ENCODE results near the gene TMED8.

- no peak for TF ChIP-seq ZNF529 (tag by site-specific recombination; IDR thresholded peaks at IDR 0.05; ENCODE audit: insufficient replicate concordance)
- TF ChIP-seq ZBTB7A (tag by site-specific recombination; IDR thresholded peaks at IDR 0.05; ENCODE audit: low read depth): no peak
- no peak for TF ChIP-seq CTCF (tag by site-specific recombination; IDR thresholded peaks at IDR 0.05)
- no peak for TF ChIP-seq PATZ1 (tag by site-specific recombination; IDR thresholded peaks at IDR 0.05)
- no peak for TF ChIP-seq ZNF571 (tag by site-specific recombination; IDR thresholded peaks at IDR 0.05)
- TF ChIP-seq REST (tag by site-specific recombination; IDR thresholded peaks at IDR 0.05): no peak
- no peak for TF ChIP-seq ZNF184 (tag by site-specific recombination; IDR thresholded peaks at IDR 0.05)
Observed at GRCh38 chr14:77322250-77322902, 54.5 kb downstream of the TMED8 start.
